Esophagus squamous epithelium (tissue), 5 donors: ENCODE data around the gene ZNF548. TPM values are rescaled to one million over a fixed set of nuclear protein-coding genes. Genes with fewer than 3 reads are reported as not detected.

Source experiments
- DNase-seq: peaks from one replicate; lab custom pipeline; 2025; lab: John Stamatoyannopoulos, UW
- H3K27ac ChIP-seq, 4 donors: fragments of 200-600 bp; sonication (generic); one replicate each; pipeline ENCODE4 v1.5.1; 2016 to 2019; ENCODE audit warnings: mild to moderate bottlenecking in 1 of 4
- H3K27me3 ChIP-seq, 4 donors: fragments of 200-600 bp; sonication (generic); 1 replicate in 3 of 4; 2 replicates in 1 of 4; pipeline versions ENCODE4 v1.5.1 to v1.6.0; 2017 to 2021; ENCODE audit warnings: antibody characterized with exemption in 1 of 4
- H3K36me3 ChIP-seq, 3 donors: fragments of 200-600 bp; sonication (generic); one replicate each; pipeline ENCODE4 v1.5.1; 2016 to 2019
- H3K4me1 ChIP-seq, 3 donors: fragments of 200-600 bp; sonication (generic); one replicate each; pipeline ENCODE4 v1.5.1; 2017 to 2019
- H3K4me3 ChIP-seq, 4 donors: fragments of 200-600 bp; sonication (generic); 1 replicate in 3 of 4; 2 replicates in 1 of 4; pipeline ENCODE4 v1.5.1; 2016 to 2019; ENCODE audit warnings: mild to moderate bottlenecking in 2 of 4, moderate library complexity in 1 of 4
- H3K9me3 ChIP-seq, 3 donors: fragments of 200-600 bp; sonication (generic); one replicate each; pipeline ENCODE4 v1.5.1; 2016 to 2019
- POLR2A ChIP-seq, 4 donors: fragments of 450-650 bp; IDR thresholded peaks; one replicate each; pipeline ENCODE4 v1.6.1; 2017; ENCODE audit warnings: antibody characterized with exemption in 4 of 4, mild to moderate bottlenecking in 4 of 4, moderate library complexity in 3 of 4
- WGBS, 2 donors: methylation state at CpG; one replicate each; pipeline ENCODE4 v1.1.5; 2018; 5-methylcytosine and 5-hydroxymethylcytosine counted together
- intact Hi-C: fragments of 100-400 bp; cut with DNase I; formaldehyde crosslinking; loops from one replicate; pipeline ENCODE4 v1.15.0; 2022
- total RNA-seq, 4 donors: library from RNA; depleted of rRNA; stranded (reverse); fragments of >200 nt; gene quantifications; one replicate each; pipeline ENCODE4 v1.1.0, GENCODE V29; 2016
- TF ChIP-seq, protein P1 (sequence below), 6 experiments: fragments of 450-650 bp in 4 of 6; fragments of 200-600 bp in 2 of 6; sonication (generic) in 2 of 6; IDR thresholded peaks; one replicate each; pipeline ENCODE4 v1.5.1; 2016 to 2019; ENCODE audit warnings: antibody characterized with exemption in 6 of 6, mild to moderate bottlenecking in 4 of 6, moderate library complexity in 4 of 6
- donor health status: DM: yes; HTN: yes; CAD: no.

Gene ZNF548
- 10 to 100 TPM in 2 of 4 donors, 1 to 10 TPM in 2; 7.7 to 26.9 (median 11.2) TPM for total RNA-seq

DNA sequence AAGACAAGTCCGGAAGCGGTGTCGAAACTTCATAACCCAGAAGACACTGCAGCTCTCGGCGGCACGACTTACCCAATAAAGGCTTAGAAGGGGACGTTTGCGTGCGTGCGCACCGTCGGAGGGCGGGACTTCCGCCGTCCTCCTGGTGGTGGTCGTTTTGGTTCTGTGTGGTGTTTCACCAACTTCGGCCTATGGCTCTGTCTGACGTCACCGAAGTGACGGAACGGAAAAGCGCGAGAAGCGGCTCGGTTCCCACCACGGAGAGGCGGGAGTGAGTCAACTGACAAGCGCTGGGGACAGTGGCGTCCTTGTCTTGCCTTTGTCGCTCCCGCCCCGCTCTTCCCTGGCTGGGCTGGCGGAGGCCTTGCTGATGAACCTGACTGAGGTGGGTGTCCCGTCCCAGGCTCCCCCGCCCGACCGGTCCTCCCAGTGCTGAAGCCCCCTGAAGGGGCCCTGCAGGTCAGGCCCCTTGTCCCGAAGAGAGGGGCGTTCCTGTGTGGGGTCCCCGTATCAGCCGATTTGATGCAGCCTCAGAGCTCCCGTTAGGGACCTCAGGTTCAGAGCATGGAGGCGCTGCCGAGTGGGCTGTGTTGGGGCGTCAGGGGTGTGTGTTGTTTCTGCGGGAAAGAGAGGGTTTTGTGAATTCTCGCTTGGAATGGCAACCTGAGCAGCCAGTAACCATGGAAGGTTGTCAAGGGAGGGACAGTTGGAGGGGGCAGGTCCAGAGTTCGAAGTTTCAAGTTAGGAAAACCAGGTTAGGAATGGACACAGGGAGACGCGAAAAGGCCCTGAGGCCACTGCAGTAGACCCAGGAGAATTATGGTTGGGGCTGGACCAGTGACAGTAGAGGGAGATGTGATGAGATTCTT, at the start of gene ZNF548:
Gene ZNF548, plus strand, starts transcription at position 125 of the 869 bp plus-strand sequence. Its CDS starts 246 bp downstream, at position 371.
- Histone ChIP-seq H3K9me3 (peaks cover 0 to 10% (median 0%) of the 10 kb centered on the region in 3 donors), H3K36me3 (peaks cover 0 to 22% (median 4%) of the 10 kb centered on the region in 3 donors), H3K4me3 (peak within 1 kb of the TSS; percentile 63 to 84 (median 80)), H3K27me3 (no peaks in the 10 kb centered on the region), H3K27ac (peak within 1 kb of the TSS; percentile 80 to 92 (median 90)), H3K4me1 (peaks cover 10 to 24% (median 11%) of the 10 kb centered on the region in 3 donors)
- intact Hi-C loops = no loop called here
- TF ChIP-seq, protein P1, sequence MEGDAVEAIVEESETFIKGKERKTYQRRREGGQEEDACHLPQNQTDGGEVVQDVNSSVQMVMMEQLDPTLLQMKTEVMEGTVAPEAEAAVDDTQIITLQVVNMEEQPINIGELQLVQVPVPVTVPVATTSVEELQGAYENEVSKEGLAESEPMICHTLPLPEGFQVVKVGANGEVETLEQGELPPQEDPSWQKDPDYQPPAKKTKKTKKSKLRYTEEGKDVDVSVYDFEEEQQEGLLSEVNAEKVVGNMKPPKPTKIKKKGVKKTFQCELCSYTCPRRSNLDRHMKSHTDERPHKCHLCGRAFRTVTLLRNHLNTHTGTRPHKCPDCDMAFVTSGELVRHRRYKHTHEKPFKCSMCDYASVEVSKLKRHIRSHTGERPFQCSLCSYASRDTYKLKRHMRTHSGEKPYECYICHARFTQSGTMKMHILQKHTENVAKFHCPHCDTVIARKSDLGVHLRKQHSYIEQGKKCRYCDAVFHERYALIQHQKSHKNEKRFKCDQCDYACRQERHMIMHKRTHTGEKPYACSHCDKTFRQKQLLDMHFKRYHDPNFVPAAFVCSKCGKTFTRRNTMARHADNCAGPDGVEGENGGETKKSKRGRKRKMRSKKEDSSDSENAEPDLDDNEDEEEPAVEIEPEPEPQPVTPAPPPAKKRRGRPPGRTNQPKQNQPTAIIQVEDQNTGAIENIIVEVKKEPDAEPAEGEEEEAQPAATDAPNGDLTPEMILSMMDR (IDR thresholded peaks at IDR 0.05) = peak in 4 of 6 experiments; percentile 26 to 49 (median 41)
- TF ChIP-seq POLR2A (IDR thresholded peaks at IDR 0.05) = peak in 3 of 4 donors; percentile 34 to 60 (median 35)
- 1% methylated on average over 5 to 22 of the region's 50 CpGs for WGBS, 2 donors
- DNase-seq = peak; percentile 93

- Histone ChIP-seq H3K27me3 (no peaks in the 10 kb centered on the region), H3K9me3 (no peaks in the 10 kb centered on the region), H3K4me1 (no peaks in the 10 kb centered on the region), H3K27ac (no peak overlapping the region), H3K36me3 (no peaks in the 10 kb centered on the region), H3K4me3 (no peak overlapping the region)
- 72 to 75% methylated on average over 6 of the region's 6 CpGs for WGBS, 2 donors
- TF ChIP-seq POLR2A (IDR thresholded peaks at IDR 0.05) = no peak
- TF ChIP-seq, protein P1 (IDR thresholded peaks at IDR 0.05) = no peak
- intact Hi-C loops = no loop called here
- no peak for DNase-seq
Measured at GRCh38 chr19:57342582-57342981, 47.1 kb upstream of the ZNF548 start.

GRCh38 chr19:57348136-57348535, 41.5 kb upstream of the ZNF548 start:
- TF ChIP-seq, protein P1 (IDR thresholded peaks at IDR 0.05) = no peak
- no peak for TF ChIP-seq POLR2A (IDR thresholded peaks at IDR 0.05)
- H3K4me1 ChIP-seq = peaks cover 5 to 23% (median 13%) of the 10 kb centered on the region in 3 donors
- H3K36me3 ChIP-seq = peaks cover 0 to 7% (median 0%) of the 10 kb centered on the region in 3 donors
- no peaks in the 10 kb centered on the region for H3K9me3 ChIP-seq
- intact Hi-C loops = no loop called here
- WGBS, 2 donors = 45 to 46% methylated on average over 3 of the region's 3 CpGs
- DNase-seq = no peak
- H3K4me3 ChIP-seq = no peak overlapping the region
- no peaks in the 10 kb centered on the region for H3K27me3 ChIP-seq
- H3K27ac ChIP-seq = no peak overlapping the region

DNA sequence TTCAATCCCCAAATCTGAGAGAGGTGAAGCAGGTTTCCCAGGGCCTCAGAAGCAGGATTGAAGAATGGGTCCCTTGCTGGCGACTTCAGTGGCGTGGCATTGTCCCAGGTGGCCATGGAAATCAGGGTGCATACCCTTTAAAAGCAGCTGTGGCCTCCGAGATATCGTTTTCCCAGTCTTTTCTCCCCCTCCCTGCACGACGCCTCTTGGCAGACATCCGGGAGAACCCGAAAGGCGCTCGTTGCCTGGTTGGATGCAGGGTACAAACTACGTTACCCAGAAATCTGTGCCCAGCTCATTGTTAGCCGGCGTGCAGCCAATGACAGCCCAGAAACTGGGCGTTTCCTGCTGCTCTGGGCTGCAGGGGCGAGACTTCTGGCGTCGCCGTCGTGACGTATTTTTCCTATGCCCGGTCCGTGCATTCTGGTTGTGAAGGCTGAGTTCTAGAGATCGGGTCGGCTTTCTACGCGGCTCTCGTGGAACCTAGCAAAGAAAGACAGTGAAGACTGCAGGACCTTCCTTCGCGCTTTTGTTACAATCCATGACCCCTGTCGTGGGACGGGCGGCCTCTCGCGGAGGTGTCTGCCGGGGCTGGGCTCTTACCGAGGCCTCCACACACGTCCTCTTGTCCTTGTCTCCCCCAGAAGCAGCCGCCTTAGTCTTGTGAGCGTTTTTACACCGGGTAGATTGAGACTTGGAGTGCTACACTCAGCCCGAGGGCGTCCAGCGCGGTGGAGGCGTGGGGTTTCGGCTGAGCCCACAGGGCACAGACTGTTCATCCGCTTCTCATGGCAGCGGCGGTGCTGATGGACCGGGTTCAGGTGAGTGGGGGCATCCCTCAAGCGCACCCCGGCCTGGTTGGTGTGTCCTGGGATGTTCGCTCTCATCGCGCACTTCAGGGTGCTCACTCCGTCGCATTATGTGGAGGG, 38.5 kb upstream of the ZNF548 start, which contains the start of gene ZNF304:
Gene ZNF304, plus strand, starts transcription at position 395 of the 929 bp plus-strand sequence. Its CDS starts 394 bp downstream, at position 789.
- WGBS, 2 donors = 2% methylated on average over 19 to 21 of the region's 57 CpGs
- peaks cover 0 to 21% (median 0%) of the 10 kb centered on the region in 3 donors for H3K9me3 ChIP-seq
- H3K36me3 ChIP-seq = peaks cover 12 to 37% (median 20%) of the 10 kb centered on the region in 3 donors
- peaks cover 5 to 28% (median 13%) of the 10 kb centered on the region in 3 donors for H3K4me1 ChIP-seq
- H3K27me3 ChIP-seq = no peaks in the 10 kb centered on the region
- intact Hi-C loops = no loop called here
- H3K27ac ChIP-seq = peak within 1 kb of the TSS; percentile 76 to 91 (median 86)
- TF ChIP-seq, protein P1 (IDR thresholded peaks at IDR 0.05) = peak in 1 of 6 experiments; percentile 19
- peak in 2 of 4 donors; percentile 28 to 42 for TF ChIP-seq POLR2A (IDR thresholded peaks at IDR 0.05)
- DNase-seq = peak; percentile 43
- H3K4me3 ChIP-seq = peak within 1 kb of the TSS; percentile 62 to 93 (median 92)
